ENCODE data around the gene MPC1. TPM values are rescaled to one million over a fixed set of nuclear protein-coding genes. Genes with fewer than 3 reads are reported as not detected.

The MPC1 gene
- total and polyA plus RNA-seq, 10 donors = 29.1 to 58.6 (median 37.7) TPM

DNA sequence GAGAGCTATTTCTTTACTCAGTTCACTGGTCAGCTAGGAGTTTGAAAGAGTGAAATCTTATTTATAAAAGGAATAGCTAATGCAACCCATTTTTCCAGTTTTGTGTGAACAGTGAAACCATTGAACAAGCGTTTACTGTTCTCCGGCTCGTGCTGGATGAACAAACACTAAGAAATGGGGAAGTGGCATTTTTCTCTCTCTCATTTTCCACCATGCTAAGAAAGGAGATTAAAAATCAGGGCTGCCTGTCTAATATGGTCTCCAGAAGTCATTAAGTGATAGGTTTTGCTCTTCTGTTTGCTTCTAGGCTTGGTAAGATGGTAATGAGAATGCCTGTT lies 39.6 kb downstream of the MPC1 start:
- WGBS, 5 donors = 11 to 18% (median 15%) methylated on average over 3 of the region's 3 CpGs
- no peaks in the 10 kb centered on the region for H3K27me3 ChIP-seq (replicated peaks in 1 of 7)
- peak overlapping the region; percentile 96 to 100 (median 99) for H3K27ac ChIP-seq
- peaks cover 26 to 52% (median 48%) of the 10 kb centered on the region in 6 donors for H3K4me1 ChIP-seq
- intact Hi-C loops (cut with DNase I; ENCODE audit: low total_unique reads) = no loop called here
- no peak for TF ChIP-seq POLR2AphosphoS5 (IDR thresholded peaks at IDR 0.05)
- TF ChIP-seq, protein P1, sequence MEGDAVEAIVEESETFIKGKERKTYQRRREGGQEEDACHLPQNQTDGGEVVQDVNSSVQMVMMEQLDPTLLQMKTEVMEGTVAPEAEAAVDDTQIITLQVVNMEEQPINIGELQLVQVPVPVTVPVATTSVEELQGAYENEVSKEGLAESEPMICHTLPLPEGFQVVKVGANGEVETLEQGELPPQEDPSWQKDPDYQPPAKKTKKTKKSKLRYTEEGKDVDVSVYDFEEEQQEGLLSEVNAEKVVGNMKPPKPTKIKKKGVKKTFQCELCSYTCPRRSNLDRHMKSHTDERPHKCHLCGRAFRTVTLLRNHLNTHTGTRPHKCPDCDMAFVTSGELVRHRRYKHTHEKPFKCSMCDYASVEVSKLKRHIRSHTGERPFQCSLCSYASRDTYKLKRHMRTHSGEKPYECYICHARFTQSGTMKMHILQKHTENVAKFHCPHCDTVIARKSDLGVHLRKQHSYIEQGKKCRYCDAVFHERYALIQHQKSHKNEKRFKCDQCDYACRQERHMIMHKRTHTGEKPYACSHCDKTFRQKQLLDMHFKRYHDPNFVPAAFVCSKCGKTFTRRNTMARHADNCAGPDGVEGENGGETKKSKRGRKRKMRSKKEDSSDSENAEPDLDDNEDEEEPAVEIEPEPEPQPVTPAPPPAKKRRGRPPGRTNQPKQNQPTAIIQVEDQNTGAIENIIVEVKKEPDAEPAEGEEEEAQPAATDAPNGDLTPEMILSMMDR (IDR thresholded peaks at IDR 0.05 in 8 of 11, conservative IDR thresholded peaks at IDR 0.05 in 3 of 11) = no peak
- TF ChIP-seq POLR2A (IDR thresholded peaks at IDR 0.05) = no peak
- H3K9me3 ChIP-seq = no peaks in the 10 kb centered on the region
- DNase-seq = no peak
- peak overlapping the region; percentile 76 to 96 (median 86) for H3K4me3 ChIP-seq
- H3K36me3 ChIP-seq = peaks cover 0 to 15% (median 0%) of the 10 kb centered on the region in 6 donors

DNA sequence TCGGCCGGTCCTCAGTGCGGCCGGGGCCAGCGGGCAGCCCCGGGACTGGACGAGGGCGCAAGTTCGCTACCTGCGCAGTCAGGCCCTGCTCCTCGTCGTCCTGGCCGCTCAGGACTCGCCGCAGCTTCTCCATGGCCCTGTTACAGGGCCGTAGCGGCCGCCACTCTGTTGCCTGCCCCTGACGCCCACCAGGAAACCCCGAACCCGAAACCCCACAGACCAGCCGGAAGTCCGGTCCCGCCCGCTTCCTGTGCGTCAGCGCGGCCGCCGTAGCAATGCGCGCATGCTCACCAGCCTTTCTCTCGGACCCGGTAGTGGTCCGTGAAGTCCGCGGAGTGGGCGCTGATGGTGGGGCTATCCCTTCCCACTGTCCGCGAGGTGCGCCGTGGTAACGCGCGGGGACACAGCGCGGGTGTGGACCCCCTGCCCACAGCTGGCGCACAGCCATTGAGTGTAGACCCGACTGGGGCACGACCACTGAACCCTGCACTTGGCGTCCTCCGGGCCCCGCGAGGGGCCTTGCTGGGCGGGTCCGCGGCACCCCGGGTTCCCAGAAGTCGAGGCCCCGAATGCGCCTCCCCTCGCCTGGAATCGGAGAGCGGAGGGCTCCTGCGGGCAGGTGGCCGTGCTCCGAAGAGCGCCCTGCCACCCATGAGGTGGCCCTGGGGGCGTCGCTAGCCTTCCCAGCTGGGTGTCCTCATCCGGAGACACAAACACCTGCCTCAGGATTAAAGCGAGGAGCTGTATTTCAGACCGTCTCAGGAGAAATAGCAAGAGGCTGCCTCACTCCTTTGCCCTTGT lies 40.2 kb downstream of the MPC1 start, which contains the start of gene SFT2D1:
Gene SFT2D1 (minus strand): TSS at position 197 of the 801 bp plus-strand sequence. CDS start 64 bp downstream, at position 133.
- 0 to 3% (median 0%) methylated on average over 12 to 73 of the region's 73 CpGs for WGBS, 5 donors
- Histone ChIP-seq H3K27ac (peak within 1 kb of the TSS; percentile 96 to 100 (median 99)), H3K4me3 (peak within 1 kb of the TSS; percentile 76 to 96 (median 86)), H3K36me3 (peaks cover 0 to 21% (median 3%) of the 10 kb centered on the region in 6 donors), H3K27me3 (replicated peaks in 1 of 7) (no peaks in the 10 kb centered on the region), H3K9me3 (no peaks in the 10 kb centered on the region), H3K4me1 (peaks cover 26 to 57% (median 52%) of the 10 kb centered on the region in 6 donors)
- peak; percentile 97 for DNase-seq
- intact Hi-C loops (cut with DNase I; ENCODE audit: low total_unique reads) = no loop called here
- TF ChIP-seq, protein P1 (IDR thresholded peaks at IDR 0.05 in 8 of 11, conservative IDR thresholded peaks at IDR 0.05 in 3 of 11) = peak in 4 of 11 experiments; percentile 10 to 35 (median 20)
- TF ChIP-seq POLR2A (IDR thresholded peaks at IDR 0.05) (peak; percentile 77 to 94 (median 92)), POLR2AphosphoS5 (IDR thresholded peaks at IDR 0.05) (peak; percentile 99)

DNA sequence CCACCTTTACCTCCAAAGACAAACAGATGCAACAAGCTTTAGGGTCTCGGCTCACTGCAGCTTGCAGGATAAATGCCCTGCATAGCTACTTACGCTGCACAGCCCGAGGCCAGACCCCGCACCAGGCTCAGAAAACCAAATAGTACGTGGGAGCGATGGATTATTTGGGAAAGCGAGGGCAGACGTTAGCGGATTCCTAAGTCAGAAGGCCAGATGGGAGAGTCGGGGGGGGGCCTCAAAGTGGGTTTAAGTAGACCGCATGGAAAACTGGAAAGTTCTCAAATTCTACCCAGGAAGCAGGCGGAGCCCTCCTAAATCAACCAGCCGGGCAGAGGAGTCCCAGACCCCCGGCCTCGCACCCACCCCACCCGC lies 40.8 kb downstream of the MPC1 start:
- Histone ChIP-seq H3K9me3 (no peaks in the 10 kb centered on the region), H3K36me3 (peaks cover 0 to 27% (median 6%) of the 10 kb centered on the region in 6 donors), H3K27ac (peak overlapping the region; percentile 96 to 100 (median 99)), H3K27me3 (replicated peaks in 1 of 7) (no peaks in the 10 kb centered on the region), H3K4me3 (peak overlapping the region; percentile 76 to 96 (median 86)), H3K4me1 (peaks cover 26 to 63% (median 55%) of the 10 kb centered on the region in 6 donors)
- intact Hi-C loops (cut with DNase I; ENCODE audit: low total_unique reads) = no loop called here
- WGBS, 5 donors = 0% methylated on average over 15 to 16 of the region's 16 CpGs
- TF ChIP-seq POLR2AphosphoS5 (IDR thresholded peaks at IDR 0.05) (no peak), POLR2A (IDR thresholded peaks at IDR 0.05) (no peak)
- TF ChIP-seq, protein P1 (IDR thresholded peaks at IDR 0.05 in 8 of 11, conservative IDR thresholded peaks at IDR 0.05 in 3 of 11) = no peak
- no peak for DNase-seq

DNA sequence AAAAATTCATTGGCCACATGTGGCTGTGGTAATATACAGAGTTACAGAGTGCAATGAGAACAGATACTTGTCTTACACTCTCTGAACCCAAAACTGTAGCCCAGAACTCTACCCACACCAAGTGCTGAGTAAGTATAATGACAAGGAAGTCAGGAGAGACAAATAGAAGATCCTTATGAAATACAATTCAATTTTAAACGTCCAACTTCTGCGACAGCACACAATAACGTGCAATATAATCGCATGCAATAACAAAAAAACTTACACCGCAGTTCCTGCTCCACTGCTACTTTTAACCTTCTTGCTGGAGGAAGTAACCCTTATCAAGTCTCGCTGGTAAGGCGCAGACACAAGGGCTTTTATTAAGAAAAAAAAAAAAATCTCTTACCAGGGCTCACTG lies 41.3 kb downstream of the MPC1 start:
- no peak for TF ChIP-seq POLR2A (IDR thresholded peaks at IDR 0.05)
- no peak for TF ChIP-seq POLR2AphosphoS5 (IDR thresholded peaks at IDR 0.05)
- TF ChIP-seq, protein P1 (IDR thresholded peaks at IDR 0.05 in 8 of 11, conservative IDR thresholded peaks at IDR 0.05 in 3 of 11) = no peak
- peak overlapping the region; percentile 96 to 100 (median 99) for H3K27ac ChIP-seq
- peaks cover 26 to 68% (median 57%) of the 10 kb centered on the region in 6 donors for H3K4me1 ChIP-seq
- no peaks in the 10 kb centered on the region for H3K9me3 ChIP-seq
- no peaks in the 10 kb centered on the region for H3K27me3 ChIP-seq (replicated peaks in 1 of 7)
- DNase-seq = no peak
- H3K36me3 ChIP-seq = peaks cover 0 to 32% (median 9%) of the 10 kb centered on the region in 6 donors
- 3 to 14% (median 8%) methylated on average over 7 of the region's 7 CpGs for WGBS, 5 donors
- intact Hi-C loops (cut with DNase I; ENCODE audit: low total_unique reads) = no loop called here
- H3K4me3 ChIP-seq = peak overlapping the region; percentile 76 to 96 (median 86)
